Hepatic stellate cell (primary cell): ENCODE data around the gene MOCS1.
A peak's percentile ranks its signal among the peaks of the same experiment; 100 is the strongest.

ENCODE experiments used
- DNase-seq: peaks from one replicate; pipeline ENCODE4 v3.0.0; 2011; ENCODE audit warnings: low spot score

MOCS1 gene

DNA sequence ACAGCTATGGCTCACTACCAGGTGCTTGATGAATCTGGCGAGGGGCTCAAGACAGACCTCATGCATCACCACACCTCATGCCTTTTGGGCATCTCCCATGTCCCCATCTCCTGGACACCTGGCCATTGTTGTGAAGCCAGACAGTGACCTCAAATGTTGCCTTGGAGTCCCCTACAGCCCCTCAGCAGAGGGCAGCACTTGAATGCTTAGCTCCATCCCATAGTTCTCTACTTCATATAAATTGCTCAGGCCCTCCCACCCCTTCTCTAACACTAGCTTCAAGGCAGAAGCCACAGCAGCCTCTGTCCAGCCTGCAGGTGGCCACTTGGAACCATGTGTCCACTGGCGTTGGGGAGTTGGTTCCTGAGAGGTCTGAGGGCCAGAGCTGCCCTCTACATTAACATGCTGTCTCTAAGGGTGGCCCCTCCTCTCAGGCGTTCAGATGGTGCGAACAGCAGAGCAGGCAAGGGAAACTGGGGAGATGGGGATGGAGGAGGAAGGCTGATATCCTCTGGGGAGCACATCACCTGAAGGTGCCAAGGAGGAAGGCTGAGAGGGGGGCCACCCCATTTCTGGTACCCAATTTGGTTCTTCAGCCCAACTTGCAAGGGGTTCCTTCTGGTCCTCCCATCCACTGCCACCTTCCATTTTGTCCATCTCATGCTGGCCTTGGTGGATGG is 31.3 kb downstream of the MOCS1 start:
- no peak for DNase-seq

GRCh38 chr6:39902136-39902535 is 32.1 kb downstream of the MOCS1 start:
- DNase-seq = no peak

GRCh38 chr6:39901670-39902069 is 32.6 kb downstream of the MOCS1 start:
- no peak for DNase-seq

DNA sequence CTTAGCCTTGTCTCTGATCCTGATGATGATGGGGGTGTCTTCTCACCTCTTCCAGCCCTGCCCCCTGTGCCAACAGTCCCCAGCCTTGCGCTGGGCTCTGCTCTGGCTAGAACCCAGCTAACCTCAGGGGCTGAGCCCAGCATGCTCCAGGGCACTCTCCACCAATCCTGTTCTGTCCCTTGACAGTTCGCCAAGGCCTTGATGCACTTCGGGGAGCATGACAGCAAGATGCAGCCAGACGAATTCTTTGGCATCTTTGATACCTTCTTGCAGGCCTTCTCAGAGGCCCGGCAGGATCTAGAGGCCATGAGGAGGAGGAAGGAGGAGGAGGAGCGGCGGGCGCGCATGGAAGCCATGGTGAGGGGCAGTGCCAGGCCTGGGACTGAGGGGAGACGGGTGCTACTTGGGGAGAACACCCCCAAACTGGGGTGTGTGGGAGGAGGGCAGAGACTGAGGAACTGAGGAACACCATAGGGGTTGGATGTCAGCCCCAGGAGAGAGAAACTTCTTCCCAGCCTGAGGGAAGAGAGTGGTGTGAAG is 33.1 kb downstream of the MOCS1 start:
- DNase-seq = no peak

DNA sequence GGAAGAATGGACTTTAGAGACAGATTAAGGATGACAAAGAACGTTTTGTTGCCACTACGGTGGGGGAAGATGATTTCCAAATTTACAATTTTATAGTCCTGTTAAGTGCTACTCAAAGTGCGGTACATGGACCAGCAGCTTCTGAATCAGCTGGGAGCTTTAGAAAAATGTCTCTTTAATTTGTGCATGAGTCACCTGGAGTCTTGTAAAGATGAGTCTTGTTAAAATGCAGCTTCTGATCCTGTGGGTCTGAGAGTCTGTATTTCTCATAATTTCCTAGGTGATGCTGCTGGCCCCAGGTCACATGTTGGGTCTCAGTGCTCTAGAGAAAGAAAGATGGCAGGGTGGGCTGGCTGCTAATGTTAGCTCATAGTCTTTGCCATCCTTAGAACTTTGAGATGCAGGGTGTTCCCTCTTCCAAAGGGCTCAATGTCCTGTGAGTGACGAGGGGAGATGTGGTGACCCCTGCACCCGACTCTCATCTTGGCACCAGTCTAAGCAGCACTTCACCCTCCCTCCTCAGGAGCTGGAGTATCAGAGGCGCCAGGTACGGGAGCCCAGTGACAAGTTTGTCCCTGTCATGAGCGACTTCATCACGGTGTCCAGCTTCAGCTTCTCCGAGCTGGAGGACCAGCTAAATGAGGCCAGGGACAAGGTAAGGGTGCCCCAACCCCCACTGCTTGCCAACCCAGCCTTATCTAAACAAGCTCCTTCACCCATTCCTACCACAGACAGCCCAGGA is 34.5 kb downstream of the MOCS1 start:
- no peak for DNase-seq

- no peak for DNase-seq
Measured at GRCh38 chr6:39898625-39899024, 35.6 kb downstream of the MOCS1 start.

DNA sequence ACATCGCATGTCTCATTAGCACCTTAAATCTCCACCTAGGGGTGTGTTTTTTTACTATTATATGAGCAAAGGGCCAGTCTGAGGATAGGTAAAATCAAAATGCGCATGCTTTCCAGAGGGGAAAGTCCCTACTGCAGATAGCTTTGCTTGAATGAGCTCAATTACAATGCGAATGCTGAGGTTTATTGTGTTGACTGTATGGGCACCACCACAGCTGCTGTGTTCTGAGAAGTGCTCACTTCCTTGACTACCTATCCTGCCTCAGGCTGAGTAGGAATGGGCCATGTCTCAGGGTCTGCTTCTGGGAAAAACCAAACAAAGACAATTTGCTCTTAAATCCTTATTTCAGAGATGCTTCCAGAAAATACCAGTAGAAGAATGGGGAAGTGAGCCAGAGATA is 36.6 kb downstream of the MOCS1 start:
- DNase-seq = no peak

GRCh38 chr6:39896701-39897100 is 37.6 kb downstream of the MOCS1 start:
- no peak for DNase-seq

GRCh38 chr6:39893286-39893685 is 41.0 kb downstream of the MOCS1 start:
- DNase-seq = no peak

DNA sequence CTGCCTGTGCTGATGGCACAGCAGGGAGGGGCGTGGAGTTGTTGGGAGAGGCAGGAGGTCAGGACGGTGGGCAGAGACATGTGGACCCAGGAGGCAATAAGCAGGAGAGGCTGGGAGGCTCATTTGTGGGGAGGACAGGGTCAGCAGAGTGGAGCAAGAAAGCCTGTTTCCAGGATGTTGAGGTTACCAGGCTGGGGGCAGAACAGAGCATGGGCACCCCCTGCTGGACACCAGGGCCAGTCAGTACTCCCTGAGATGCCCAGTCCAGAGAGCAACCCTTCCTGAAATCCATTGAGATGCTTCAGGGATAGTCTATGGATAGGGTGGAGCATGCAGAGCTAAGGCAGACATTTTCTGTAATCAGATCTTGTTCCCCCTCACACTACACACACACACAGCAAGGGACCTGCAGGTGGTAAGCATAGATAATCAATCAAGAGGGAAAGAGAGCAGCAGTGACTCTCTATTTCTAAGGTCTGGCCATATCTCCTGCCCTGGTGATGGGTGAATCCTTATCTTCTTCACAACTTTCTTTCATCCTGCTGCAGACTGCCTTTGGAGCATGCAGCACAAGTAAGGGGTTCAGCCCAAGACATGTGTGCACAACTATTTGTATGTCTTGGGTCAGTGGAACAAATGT is 41.7 kb downstream of the MOCS1 start:
- peak; percentile 85 for DNase-seq

DNA sequence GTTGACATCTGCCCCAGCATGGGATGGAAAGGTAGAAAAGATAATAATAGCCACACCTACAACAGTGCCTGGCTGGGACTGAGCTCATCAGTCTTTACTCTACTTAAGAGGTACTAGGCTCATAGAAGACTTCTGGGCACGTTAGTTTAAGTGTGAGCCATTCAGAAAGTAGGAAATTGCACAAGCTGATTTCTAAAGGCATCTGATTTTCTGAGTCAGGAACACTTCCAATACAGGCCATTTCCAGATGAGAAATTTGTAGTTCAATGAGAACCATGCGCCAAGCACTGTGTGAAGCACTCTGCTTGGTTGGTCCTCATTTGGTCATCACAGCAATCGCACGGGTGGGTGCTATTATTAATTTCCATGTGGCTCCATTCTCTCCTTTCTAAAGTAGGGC is 42.3 kb downstream of the MOCS1 start:
- DNase-seq = no peak

GRCh38 chr6:39891353-39891752 is 42.9 kb downstream of the MOCS1 start:
- no peak for DNase-seq

DNA sequence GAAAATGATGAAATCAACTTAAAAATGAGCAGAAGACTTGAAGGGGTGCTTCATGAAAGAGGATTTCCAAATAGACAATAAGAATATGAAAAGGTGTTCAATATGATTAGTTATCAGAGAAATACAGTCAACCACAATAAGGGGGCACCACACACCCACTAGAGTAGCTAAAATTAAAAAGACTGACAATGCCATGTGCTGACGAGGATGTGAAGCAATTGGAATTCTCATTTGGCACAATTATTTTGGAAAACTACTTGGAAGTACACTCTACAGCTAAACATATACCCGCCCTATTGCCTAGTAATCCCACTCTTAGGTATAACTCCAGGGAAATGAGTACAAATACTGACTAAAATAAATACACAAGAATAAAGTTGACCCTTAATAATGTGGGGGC is 45.0 kb downstream of the MOCS1 start:
- DNase-seq = no peak

GRCh38 chr6:39887692-39888450 is 46.4 kb downstream of the MOCS1 start:
- DNase-seq = peak; percentile 92

DNA sequence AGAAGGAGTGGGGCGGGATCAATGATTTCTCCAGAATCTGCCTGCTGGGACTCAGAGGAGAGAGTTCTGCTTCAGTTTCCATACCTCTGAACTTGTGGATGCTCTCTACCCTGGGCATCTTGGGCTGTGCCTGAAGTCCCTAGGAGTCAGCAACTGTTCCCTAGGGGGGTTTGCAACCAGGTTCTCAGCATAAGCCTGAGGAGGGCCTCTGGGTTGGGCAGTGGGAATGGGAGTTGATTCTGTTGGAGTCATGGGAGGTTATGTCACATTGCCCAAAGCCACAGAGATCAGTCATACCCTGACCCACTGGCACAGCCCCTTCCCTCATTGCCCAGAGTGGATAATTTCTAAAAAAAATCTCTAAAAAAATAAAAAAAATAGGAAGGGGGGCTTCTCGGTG is 47.4 kb downstream of the MOCS1 start:
- no peak for DNase-seq

GRCh38 chr6:39885691-39886090 is 48.6 kb downstream of the MOCS1 start:
- no peak for DNase-seq

- peak; percentile 83 for DNase-seq
Measured at GRCh38 chr6:39884696-39885095, 49.6 kb downstream of the MOCS1 start.

DNA sequence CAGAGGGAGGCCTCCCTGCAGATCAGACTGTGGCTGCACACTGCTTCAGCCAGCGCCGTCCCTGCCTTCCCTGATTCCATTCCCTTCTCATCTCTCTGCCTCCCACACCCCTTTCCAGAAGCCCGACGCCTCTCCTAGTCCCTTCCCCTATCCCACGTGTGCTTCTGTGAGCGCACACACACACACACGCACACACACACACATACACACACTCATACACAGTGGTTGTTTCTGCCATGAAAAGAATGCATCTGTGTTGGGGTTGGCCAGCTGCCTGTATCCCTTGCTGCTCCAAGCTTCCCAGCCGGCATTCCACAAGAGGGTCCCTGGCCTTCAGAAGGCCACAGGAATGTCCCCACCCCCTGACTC is 51.7 kb downstream of the MOCS1 start:
- peak; percentile 89 for DNase-seq

DNA sequence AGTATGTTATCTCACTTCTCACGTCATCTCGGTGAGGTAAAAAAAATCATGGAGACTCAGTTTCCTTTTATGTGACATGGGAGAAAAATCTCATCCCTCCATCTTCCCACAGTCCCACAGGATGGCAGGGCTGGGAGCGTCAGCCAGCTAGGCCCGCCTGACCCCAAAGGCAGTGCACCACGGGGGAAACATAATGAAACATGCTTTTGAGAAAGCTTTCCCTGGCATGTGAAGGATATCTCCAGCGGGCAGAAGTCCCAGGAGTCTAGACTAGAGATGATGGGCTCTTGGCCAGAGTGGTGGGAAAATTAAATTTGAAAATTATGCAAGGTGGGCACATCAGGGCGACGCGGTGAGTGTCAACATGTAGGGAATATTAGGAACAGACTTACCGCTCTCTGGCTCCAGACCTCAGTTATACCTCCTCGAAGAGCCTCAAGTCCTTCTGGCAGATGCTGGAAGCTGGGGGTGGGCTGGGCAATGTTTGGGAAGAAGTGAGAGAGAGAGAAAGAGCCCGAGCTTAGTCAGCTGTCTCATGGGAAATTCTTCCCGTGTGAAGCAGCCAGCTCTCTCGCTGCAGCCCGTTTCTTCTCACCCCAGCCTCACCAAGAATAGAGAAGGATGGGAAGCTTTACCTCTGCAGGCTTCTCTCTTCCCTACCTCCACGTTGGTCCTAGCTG is 52.3 kb downstream of the MOCS1 start:
- DNase-seq = peak; percentile 86

GRCh38 chr6:39880594-39880993 is 53.7 kb downstream of the MOCS1 start:
- DNase-seq = no peak

DNA sequence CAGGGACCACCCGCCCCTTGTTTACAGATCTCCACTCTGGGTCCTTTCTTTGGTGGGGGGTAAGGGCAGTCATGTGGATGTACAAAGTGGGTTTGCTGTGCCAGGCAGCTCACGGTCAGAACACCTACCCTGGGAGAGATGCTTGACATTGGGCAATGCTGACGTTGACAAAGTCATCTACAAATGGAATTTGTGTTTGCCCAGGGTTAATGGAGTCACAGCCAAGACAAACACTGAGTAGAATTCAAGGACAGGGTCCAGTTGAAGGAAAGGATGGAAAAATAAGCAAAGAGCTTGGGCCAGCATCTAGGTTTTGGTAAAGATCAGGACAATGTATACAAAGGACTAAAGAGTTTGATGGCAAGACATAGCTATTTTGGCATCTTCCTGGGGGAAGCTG is 54.7 kb downstream of the MOCS1 start:
- DNase-seq = no peak

DNA sequence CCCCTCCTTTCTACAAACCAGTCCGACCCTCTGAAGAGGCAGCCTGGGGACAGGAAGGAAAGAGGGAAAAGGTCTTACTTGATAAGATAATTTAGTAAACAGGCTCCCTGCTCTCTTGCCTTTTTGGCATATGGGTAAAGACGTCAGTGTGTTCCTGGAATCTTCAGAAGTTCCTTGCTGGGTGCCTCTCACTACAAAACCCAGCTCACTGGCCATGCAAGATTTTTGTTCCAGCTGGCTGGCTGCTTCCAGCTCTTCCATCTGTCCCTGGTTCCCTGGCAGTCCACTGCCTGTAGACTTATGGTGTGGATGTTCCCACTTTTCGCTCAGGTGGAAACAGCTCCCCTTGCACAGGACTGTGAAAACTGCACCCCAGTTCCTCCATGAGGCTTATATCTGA is 57.4 kb downstream of the MOCS1 start:
- no peak for DNase-seq
